Nephron (organoid): ENCODE data around the gene NAPA.
A peak's percentile ranks its signal among the peaks of the same experiment; 100 is the strongest.

Experiments
- H3K27ac Mint-ChIP-seq, 3 experiments: 2 replicates each; pipeline ENCODE4 v1.8.0; 2020; ENCODE audit warnings: mixed read lengths in 3 of 3, mild to moderate bottlenecking in 2 of 3, moderate library complexity in 1 of 3
- H3K27me3 Mint-ChIP-seq: 2 replicates; pipeline ENCODE4 v1.8.0; 2021; ENCODE audit warnings: low read depth, mild to moderate bottlenecking, moderate library complexity, mixed read lengths
- H3K36me3 Mint-ChIP-seq: 2 replicates; pipeline ENCODE4 v1.8.0; 2020; ENCODE audit warnings: low read depth, mixed read lengths
- H3K4me1 Mint-ChIP-seq: 2 replicates; pipeline ENCODE4 v1.8.0; 2020; ENCODE audit warnings: mixed read lengths
- H3K4me3 Mint-ChIP-seq, 3 experiments: 2 replicates each; pipeline ENCODE4 v1.8.0; 2020; ENCODE audit warnings: mild to moderate bottlenecking in 3 of 3, mixed read lengths in 3 of 3, moderate library complexity in 2 of 3
- H3K9me3 Mint-ChIP-seq: 2 replicates; pipeline ENCODE4 v1.8.0; 2020; ENCODE audit warnings: mixed read lengths
- TF ChIP-seq, protein P1 (sequence below), 3 experiments: fragments of 200-600 bp; sonication (generic); IDR thresholded peaks; one replicate each; pipeline ENCODE4 v1.5.0; 2021; ENCODE audit warnings: antibody characterized with exemption in 3 of 3; ENCODE audit not compliant: unreplicated experiment in 3 of 3

Gene NAPA

DNA sequence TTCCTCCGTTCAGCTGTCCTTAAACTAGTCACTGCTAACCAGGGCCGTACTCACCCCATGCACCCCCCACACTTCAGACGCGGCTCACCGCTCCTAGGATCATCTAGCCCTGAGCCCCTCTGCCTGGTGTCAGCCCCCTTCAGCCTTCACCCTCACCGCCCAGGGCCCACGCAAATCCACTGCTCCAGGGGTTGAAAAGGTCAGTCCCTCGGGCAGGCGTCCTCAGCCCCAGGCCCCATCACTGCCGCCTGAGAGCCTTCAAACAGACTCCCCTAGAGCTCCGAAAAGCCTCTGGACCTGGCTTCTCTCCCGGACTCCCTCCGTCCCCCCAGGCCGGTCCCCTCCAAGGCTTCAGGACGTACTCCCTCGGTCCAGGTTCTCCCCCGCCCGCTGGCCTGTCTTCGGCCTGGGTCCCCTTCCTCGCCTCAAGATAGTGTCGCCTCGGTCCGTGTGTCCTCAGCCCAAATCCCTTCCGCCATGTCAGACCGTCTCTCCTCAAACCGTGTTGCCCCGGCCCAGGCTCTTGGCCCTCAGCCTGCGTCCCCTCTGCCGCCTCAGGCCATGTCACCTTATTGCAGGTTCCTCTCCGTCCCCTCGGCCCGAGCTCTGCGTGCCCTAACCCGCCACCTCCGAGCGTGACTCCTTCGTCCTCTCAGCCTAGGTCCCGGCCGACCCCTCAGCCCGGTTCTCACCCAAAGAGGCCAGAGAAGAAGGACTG, 553 bp downstream of the NAPA start:
- no peaks in the 10 kb centered on the region for H3K9me3 Mint-ChIP-seq
- peaks cover 61% of the 10 kb centered on the region for H3K4me1 Mint-ChIP-seq
- TF ChIP-seq, protein P1, sequence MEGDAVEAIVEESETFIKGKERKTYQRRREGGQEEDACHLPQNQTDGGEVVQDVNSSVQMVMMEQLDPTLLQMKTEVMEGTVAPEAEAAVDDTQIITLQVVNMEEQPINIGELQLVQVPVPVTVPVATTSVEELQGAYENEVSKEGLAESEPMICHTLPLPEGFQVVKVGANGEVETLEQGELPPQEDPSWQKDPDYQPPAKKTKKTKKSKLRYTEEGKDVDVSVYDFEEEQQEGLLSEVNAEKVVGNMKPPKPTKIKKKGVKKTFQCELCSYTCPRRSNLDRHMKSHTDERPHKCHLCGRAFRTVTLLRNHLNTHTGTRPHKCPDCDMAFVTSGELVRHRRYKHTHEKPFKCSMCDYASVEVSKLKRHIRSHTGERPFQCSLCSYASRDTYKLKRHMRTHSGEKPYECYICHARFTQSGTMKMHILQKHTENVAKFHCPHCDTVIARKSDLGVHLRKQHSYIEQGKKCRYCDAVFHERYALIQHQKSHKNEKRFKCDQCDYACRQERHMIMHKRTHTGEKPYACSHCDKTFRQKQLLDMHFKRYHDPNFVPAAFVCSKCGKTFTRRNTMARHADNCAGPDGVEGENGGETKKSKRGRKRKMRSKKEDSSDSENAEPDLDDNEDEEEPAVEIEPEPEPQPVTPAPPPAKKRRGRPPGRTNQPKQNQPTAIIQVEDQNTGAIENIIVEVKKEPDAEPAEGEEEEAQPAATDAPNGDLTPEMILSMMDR (IDR thresholded peaks at IDR 0.05; ENCODE audit: unreplicated experiment in 3 of 3) = no peak
- peaks cover 9% of the 10 kb centered on the region for H3K27me3 Mint-ChIP-seq
- no peaks in the 10 kb centered on the region for H3K36me3 Mint-ChIP-seq
- peak overlapping the region; percentile 83 to 98 (median 97) for H3K27ac Mint-ChIP-seq
- peak overlapping the region; percentile 97 to 99 (median 98) for H3K4me3 Mint-ChIP-seq

DNA sequence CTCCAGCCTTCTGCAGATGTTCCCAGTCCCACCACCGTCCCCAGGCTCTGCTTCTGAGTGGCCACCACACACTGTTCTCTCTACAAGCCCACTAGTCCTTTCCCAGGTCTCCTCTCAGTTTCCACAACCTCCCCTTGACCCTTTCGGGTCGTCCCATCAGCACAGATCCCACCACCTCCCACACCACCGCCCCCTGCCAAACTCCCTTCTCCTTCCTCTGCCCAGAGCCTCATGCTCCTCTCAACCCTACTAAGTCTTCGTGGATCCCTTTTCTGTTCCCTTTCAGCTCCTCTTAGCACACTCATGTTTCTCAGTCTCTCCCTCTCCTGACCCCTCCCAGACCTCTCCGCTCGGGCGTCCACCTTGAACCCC, 1.9 kb downstream of the NAPA start:
- no peaks in the 10 kb centered on the region for H3K9me3 Mint-ChIP-seq
- H3K27me3 Mint-ChIP-seq = peaks cover 5% of the 10 kb centered on the region
- H3K36me3 Mint-ChIP-seq = no peaks in the 10 kb centered on the region
- TF ChIP-seq, protein P1 (IDR thresholded peaks at IDR 0.05; ENCODE audit: unreplicated experiment in 3 of 3) = no peak
- H3K27ac Mint-ChIP-seq = peak overlapping the region; percentile 83 to 95 (median 89)
- H3K4me1 Mint-ChIP-seq = peaks cover 61% of the 10 kb centered on the region
- H3K4me3 Mint-ChIP-seq = peak overlapping the region; percentile 97 to 99 (median 98)

DNA sequence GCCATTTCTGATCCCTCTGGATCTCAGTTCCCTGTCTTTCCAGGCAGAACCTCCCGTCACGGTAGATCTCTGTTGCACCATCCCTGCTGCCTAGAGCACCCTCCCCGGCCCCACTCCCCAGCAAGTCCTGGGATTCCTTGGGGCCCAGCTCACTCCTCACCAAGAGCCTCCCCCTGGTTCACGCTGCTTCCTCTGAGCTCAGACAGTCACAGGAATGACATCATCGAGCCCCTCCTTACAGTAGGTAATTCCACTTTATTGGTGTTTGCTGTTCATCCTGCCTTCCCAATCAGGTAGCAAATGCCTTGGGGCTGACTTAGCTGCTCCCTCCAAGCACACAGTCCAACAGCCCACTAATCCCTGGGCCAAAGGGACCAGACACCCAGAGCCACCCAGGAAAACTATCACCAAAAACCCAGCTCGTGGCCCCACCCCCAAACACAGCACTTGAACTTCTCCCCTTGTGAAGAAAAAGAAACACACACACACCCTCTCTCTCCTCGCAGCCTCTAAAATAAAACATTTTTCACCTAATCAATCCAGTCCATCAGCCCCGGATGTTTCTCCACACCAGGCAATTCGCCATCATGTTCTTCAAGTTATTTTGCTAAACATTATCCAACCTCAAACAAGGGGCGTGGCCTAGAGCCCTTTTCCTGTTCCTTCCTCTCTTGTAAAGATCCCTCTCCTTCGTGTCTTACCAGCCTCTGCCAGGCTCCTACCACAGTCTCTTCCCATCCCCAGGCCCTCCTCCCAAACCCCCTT, 2.5 kb downstream of the NAPA start:
- peaks cover 5% of the 10 kb centered on the region for H3K27me3 Mint-ChIP-seq
- TF ChIP-seq, protein P1 (IDR thresholded peaks at IDR 0.05; ENCODE audit: unreplicated experiment in 3 of 3) = no peak
- peak overlapping the region; percentile 83 to 95 (median 89) for H3K27ac Mint-ChIP-seq
- H3K36me3 Mint-ChIP-seq = no peaks in the 10 kb centered on the region
- H3K4me3 Mint-ChIP-seq = peak overlapping the region; percentile 97 to 99 (median 98)
- no peaks in the 10 kb centered on the region for H3K9me3 Mint-ChIP-seq
- H3K4me1 Mint-ChIP-seq = peaks cover 63% of the 10 kb centered on the region

DNA sequence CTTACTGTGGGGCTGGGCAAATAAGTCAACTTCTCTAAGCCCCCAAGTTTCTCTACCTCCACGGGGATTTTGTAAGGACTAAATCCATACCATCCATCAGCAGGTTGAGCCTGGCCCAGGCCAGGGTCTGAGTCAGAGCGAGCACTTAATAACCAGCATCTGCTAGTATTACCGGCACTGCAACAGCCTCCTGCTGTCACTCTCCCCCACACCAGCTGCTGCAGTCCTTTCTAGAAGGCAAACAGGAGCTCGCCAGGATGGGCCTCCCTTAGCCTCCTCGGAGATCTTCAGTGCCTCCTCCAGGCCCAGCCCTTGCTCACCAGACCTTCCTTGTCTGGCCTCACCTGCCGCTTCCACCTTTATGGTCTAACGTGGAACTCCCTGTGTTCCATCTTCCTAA, 3.2 kb downstream of the NAPA start:
- TF ChIP-seq, protein P1 (IDR thresholded peaks at IDR 0.05; ENCODE audit: unreplicated experiment in 3 of 3) = no peak
- H3K27me3 Mint-ChIP-seq = peaks cover 5% of the 10 kb centered on the region
- H3K4me3 Mint-ChIP-seq = peak overlapping the region; percentile 97 to 99 (median 98)
- H3K4me1 Mint-ChIP-seq = peaks cover 70% of the 10 kb centered on the region
- no peaks in the 10 kb centered on the region for H3K36me3 Mint-ChIP-seq
- peak overlapping the region; percentile 83 to 95 (median 89) for H3K27ac Mint-ChIP-seq
- H3K9me3 Mint-ChIP-seq = no peaks in the 10 kb centered on the region

DNA sequence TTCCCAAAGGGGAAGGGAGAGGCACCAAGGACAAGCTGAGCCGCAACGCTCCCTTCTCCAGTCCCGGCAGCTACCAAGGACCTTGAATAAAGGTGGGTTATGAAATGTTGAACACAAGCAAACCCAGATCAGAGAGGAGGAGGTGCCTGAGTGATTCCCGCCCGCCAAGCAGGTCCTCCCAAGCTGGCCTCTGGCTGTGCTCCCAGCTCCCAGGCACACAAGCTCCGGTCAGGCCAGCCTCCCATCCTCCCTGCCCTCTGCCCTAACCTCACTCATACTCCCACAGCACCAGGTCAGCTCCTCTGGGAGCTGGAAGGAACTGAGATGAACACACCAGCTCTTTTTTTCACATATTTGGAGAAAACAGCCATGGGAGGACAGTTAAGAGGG, 3.7 kb downstream of the NAPA start:
- Mint-ChIP-seq H3K27ac (peak overlapping the region; percentile 83 to 95 (median 89)), H3K36me3 (no peaks in the 10 kb centered on the region), H3K4me3 (peak overlapping the region; percentile 97 to 99 (median 98)), H3K4me1 (peaks cover 71% of the 10 kb centered on the region), H3K27me3 (peaks cover 5% of the 10 kb centered on the region), H3K9me3 (no peaks in the 10 kb centered on the region)
- TF ChIP-seq, protein P1 (IDR thresholded peaks at IDR 0.05; ENCODE audit: unreplicated experiment in 3 of 3) = no peak
